Measurements from ENCODE around the gene CC2D2A.
"Not testable (repeated sequence)": the region's sequence is repeated elsewhere in the genome, so short reads cannot be mapped to it uniquely, and the experiment has no call there.

CC2D2A gene

DNA sequence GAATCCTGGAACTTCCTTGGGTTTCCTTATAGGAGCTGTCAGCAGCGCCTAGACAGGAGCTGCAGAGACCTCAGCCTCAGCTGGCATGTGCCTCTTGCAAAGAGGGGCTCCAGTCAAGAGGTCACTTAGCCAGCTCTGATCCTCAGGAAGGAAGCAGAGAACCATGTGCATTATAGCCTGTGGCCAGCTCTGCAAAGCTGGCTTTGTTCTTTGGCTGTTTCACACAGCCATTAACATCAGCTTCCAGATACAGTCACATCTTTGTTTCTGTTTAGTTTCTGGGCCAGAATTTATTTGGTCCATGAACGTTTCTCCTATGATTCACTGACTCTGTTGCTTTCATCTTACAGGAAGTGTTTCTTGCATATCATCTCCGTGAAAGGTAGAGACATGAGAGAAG is 92.4 kb downstream of the CC2D2A start:
- no peak for FAIRE-seq

DNA sequence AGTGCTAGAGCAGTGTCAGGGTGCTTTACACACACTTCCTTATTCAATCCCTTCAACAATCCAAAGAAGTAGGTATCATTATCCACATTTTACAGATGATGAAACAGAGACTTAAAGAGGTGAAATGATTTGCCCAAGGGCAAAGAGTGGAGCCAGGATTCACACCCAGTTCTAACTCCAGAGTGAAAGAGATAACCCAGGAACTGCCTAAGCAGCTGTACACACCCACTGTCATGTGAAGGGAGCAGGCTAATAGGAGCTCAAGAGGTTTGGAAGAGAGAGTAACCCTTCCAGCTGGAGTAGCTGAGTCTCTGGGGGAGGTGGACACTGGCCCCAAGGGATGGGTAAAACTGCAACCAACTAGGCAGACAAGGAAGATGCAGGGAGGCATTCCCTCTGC is 92.9 kb downstream of the CC2D2A start:
- no peak for FAIRE-seq

DNA sequence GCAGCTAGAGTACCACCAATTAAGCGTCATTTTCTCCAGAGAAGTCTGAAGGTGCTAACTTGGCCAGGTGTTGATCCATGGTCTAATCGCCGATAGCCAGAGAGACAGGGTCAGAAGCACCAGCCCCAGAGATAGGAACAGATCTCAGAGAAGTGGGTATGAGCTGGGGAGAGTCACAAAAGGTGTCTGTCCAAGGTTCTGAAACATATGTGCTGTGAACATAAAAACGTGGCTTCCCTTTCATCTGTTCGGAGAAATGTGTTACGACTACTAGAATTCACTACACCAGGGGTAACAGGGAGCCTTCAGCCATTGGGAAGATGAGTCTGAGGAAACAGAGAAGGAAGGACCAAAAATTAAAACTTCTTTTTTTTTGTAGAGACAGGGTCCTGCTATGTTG is 94.2 kb downstream of the CC2D2A start:
- FAIRE-seq = no peak

DNA sequence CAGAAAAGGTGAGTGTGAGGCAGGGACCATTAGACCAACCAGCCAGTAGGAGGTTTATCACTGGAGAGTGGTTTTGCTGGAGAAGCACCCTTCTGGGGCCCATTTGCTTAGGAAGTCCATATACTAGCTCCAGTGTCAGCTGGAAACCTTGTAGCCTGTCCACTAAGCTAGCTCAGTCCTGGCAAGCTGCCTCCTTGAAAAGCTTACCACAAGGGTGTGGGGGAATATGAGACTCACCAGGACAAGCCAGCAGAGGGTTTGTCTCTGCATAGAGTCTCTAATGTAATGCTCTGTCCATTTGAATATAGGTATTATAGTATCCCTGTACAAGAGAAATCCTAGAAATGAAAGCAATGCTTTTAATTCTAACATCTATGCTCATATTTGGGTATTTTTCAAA is 99.1 kb downstream of the CC2D2A start:
- no peak for FAIRE-seq

DNA sequence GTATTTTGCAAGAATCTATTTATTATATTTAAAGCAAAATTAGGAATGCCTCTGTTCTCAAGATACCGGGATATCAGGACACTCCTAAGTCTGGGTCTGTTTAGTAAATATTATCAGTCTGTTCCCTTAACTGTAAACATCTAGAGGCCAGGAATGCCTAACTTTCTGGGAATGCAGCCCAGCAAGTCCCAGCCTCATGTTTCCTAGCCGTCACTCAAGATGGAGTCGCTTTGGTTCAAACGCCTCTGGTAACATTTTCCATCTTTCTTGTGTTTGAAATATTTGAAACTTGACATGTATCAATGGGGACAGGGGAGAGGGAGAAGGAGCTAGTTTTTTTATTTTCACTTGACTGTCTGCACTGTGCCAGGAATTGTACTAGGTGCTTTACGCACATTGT is 100.1 kb downstream of the CC2D2A start:
- FAIRE-seq = no peak

DNA sequence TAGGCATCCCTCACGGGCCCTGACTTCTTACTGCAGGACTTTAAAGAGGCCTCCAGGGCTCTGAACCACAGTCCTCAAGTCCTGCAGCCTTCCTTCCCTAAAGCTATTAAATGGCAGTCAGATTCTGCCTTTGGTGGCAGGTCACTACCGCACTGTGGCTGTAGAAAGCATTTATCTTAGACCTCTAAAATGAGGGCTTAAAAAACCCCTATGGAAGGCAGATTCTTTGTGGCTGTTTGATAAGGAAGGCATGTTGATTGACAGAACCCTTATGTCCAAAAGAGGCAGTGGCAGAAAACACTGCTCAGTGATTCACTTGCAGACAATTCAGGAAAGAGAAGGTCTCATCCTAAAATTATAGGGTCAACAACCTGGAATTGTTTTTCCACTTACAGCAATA is 106.3 kb downstream of the CC2D2A start:
- FAIRE-seq = no peak

DNA sequence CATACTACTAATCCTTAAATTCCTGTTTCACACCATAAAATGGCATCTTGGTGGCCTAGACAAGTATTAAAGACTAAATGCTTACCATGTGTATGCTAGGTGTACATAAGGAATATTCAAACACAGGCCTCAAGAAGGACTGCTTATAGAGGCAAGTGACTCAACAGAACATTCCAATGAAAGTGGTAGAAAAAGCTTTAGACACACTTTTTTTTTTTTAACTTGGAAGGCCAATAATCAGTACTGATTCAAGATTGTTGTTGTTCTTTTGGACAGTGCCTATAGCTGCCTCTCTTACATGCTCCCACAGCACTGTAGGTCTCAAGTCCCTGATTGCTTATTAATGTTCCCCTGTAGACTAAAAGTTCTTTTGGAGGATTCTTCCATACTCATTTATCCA is 107.8 kb downstream of the CC2D2A start:
- no peak for FAIRE-seq

DNA sequence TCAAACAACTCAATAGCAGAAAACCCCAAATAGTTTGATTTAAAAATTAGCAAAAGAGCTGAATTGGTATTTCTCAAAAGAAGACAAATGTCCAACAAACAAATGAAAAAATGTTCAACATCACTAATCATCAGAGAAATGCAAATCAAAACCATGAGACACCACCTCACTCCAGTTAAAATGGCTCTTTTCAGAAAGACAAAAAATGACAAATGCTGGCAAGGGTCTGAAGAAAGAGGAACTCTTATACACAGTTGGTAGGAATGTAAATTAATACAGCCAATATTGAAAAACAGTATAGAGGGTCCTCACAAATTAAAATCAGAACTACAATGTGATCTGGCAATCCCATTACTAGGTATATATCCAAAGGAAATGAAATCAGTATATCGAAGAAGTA is 115.1 kb downstream of the CC2D2A start:
- no peak for FAIRE-seq

DNA sequence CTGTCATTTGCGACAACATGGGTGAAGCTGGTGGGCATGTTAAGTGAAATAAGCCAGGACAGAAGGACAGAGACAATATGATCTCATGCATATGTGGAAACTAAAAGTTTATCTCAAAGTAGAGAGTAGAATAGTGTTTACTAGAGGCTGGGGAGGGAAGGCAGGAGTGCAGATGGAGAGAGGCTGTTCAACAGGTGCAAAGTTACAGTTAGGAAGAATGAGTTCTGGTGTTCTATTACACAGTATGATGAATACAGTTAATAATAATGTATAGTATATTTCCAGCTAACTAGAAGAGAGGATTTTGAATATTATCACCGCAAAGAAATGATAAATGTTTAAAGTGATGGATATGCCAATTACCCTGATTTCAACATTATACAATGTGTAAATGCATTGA is 115.6 kb downstream of the CC2D2A start:
- no peak for FAIRE-seq

DNA sequence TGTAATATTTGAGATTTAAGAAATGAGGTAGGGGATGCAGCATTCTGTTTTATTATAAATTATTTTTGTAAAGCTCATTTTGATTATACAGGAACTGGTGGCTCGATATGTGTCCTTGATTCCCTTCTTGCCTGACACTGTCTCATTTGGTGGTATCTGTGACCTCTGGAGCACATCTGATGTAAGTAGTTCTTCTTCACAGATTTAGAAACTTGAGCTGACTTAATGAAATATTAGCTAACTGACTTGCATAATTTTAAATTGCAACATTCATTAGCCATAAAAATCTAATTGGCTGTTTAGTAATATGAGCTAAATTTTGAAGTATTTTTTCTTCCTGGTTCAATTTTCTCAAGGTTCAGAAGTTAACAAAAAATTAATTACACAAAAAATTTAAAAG is 116.4 kb downstream of the CC2D2A start:
- FAIRE-seq = no peak

DNA sequence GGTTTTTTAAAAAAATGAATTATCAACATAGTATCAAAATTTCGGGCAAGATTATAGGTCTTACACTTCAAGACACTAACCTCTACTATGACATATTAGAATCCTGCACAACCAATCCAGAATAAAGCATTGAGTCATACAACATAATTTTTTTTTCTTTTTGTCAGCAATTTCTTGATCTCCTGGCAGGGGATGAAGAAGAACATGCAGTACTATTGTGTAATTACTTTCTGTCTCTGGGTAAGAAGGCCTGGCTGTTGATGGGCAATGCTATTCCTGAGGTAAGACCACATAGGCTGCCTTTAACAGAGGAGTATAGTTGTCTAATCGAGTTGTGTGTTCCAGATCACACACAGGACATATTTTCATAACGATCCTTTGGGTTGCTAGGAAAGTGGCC is 118.0 kb downstream of the CC2D2A start:
- FAIRE-seq = no peak

DNA sequence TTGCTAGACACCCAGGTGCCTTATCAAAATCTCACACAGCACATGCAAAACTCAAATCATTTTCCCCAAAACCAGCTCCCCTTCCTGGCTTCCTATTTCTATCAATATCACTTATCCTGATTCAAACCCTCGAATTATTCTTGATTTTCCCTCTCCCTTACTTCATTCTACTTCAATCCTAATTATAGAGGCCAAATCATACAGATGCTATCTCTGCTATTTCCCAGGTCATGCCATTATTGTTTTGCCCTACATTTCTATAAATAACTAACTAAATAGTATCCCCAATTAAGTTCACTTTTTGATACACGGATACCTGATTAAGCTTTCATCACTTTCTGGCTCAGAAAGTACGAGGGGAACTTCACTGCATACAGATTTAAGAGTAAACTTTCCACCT is 123.1 kb downstream of the CC2D2A start:
- FAIRE-seq = no peak

DNA sequence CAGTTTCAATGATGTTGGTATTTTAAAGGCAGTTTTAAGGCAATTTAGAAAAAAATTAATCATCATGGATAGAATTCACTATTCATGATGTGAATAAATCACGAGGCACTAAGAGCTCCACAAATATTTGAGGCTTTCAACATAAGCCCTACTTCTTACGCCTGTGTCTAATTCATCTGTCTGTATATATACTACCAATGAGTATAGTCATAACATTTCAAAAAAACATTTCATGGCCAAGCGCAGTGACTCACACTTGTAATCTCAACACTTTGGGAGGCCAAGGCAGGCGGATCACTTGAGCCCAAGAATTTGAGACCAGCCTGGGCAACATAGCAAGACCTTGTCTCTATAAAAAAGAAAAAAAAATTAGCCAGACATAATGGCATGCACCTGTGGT is 129.0 kb downstream of the CC2D2A start:
- FAIRE-seq = peak; percentile 5

DNA sequence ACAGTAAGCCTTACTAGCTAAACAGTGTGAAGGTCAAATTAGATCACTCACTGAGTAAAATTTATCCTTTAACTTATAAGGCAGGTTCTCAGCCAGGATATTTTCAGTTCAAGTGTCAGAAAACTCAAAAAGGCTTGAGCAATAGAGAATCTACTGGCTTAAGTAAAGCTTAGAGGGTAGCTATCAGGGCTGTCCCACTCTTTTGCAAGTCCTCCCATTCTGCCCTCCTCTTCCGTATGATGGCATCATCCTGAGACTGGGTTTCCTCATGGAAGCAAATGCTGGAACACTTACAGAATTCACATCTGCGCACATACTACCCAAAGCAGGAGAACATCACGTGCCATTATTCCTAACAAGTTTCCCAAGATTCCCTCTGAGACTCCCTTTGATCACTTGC is 130.5 kb downstream of the CC2D2A start:
- FAIRE-seq = no peak

DNA sequence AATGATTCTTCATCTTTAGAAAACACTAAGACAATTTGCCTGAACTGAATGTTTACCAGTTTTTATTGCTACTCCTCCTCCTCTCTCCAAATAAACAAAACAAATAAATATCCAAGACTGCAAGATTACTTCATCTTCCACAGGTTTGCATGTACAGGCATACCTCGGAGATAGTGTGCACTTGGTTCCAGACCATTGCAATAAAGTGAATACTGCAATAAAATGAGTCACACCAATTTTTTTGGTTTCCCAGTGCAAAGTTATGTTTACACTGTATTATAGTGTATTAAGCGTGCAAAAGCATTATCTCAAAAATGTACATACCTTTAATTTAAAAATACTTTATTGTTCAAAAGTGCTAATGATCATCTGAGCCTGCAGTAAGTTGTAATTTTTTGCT is 132.2 kb downstream of the CC2D2A start:
- no peak for FAIRE-seq

DNA sequence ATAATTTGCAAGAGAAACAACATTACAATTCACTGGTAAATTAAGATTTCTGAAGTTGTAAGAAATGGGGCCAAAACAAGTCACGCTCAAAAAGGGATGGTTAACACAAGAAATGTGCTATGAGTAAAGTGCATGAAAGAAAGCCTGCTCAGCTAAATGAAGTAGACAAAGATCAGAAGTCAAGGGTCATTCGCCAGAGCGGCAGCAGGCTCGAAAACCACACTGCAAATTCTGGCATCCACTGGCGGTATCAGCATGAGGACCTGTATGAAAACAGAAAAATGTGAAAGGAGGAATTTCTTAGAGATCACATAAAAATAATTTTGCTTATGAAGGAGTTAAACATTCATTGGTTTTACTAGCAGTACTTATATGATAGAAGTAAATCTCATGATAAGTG is 135.9 kb downstream of the CC2D2A start:
- no peak for FAIRE-seq

DNA sequence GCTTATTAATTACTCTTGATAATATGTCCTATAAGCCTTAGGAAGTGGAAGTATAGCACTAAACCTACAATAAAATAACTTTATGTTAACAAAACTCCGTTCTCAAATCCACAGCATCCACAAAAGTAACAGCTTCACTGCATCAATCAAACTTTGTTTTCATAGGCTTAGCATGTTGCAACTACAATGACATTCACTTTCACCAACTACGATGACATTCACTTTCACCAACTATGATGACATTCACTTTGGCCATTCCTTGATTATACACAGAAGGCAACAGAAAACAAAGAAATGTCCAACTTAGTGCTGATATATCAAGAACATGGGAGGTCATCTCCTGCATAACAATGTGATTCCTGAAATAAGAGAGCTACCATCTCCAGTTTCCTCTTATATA is 141.2 kb downstream of the CC2D2A start:
- FAIRE-seq = no peak

DNA sequence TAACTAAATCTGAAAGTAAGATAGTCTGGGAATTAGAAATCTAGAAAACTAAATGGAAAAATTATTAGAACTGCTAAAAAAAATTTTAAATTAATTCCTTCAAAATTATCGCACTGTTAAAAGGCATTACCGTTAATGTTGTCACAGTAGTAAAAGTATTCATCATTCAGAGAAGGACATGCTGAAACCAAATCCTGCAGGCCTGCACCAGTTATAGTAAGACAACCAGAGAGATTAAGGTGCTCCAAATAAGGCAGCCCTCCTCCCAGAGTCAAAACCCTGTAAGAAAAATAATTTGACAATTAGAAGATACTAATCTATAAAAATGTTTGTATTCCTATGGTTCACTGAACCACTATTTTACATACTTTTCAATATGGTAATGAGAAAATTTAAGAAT is 142.5 kb downstream of the CC2D2A start:
- FAIRE-seq = no peak

DNA sequence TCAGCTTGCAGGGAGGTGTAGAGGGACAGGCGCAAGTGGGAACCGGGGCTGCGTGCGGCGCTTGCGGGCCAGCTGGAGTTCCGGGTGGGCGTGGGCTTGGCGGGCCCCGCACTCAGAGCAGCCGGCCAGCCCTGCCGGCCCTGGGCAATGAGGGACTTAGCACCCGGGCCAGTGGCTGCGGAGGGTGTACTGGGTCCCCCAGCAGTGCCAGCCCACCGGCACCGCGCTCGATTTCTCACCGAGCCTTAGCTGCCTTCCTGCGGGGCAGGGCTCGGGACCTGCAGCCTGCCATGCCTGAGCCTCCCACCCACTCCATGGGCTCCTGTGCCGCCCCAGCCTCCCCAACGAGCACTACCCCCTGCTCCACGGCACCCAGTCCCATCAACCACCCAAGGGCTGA is 145.2 kb downstream of the CC2D2A start:
- not testable (repeated sequence) for FAIRE-seq

DNA sequence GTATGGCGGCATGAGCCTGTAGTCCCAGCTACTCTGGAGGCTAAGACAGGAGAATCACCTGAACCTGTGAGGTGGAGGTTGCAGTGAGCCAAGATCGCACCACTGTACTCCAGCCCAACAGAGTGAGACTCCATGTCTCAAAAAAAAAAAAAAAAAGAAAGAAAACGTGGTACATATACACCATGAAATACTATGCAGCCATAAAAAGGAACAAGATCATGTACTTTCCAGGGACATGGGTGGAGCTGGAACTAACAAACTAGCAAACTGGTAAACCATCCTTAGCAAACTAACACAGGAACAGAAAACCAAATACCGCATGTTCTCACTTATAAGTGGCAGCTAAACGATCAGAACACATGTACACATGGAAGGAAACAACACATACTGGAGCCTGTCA is 147.7 kb downstream of the CC2D2A start:
- FAIRE-seq = not testable (repeated sequence)

DNA sequence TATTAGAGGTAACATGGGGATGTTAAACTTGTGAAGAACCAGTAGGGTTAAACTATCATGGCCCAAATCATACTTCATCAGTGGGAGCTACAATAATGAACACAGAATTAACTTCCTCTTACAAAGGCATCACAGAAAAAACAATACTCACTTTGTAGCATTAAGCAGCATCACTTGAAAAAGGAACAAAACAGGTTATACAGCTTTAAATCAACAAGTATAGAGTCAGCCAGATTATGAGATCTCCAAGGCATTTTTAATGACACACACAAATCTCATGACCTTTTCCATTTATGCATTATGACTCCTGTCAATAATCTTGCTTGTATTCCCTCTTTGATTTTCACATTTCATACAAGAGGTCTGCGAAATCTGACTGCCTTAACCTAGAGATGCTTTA is 167.1 kb downstream of the CC2D2A start:
- FAIRE-seq = no peak

DNA sequence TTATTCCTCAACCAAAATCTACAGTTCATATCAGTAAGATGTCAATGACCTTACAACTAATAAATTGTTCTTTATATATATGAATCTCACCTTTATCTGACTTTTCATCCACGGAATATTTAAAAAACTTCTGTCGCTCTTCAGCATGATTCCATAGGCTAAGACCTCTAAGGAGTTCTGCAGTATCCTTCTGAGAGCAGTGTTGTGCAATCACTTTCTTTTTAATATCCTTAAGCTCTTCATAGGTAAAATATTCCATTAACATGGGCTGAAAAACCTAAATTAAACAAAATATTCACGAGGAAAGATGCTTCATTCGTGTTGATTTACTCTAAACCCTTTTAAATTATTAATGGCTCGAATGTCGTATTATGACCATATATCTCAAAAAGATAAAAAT is 168.7 kb downstream of the CC2D2A start:
- FAIRE-seq = no peak

DNA sequence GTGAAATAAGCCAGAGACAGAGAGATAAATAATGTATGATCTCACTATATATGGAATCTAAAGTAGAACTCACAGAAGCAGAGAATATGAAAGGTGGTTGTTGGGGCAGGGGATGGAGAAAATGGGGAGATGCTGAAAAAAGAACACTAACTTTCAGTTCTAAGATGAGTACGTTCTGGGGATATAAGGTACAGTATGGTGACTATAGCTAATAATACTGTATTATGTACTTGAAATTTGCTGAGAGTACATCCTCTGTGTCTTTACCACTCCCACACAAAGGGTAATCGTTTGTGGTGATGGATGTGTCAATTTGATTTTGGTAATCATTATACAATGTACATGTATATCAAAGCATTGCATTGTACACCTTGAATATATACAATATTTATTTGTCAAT is 178.9 kb downstream of the CC2D2A start:
- no peak for FAIRE-seq

DNA sequence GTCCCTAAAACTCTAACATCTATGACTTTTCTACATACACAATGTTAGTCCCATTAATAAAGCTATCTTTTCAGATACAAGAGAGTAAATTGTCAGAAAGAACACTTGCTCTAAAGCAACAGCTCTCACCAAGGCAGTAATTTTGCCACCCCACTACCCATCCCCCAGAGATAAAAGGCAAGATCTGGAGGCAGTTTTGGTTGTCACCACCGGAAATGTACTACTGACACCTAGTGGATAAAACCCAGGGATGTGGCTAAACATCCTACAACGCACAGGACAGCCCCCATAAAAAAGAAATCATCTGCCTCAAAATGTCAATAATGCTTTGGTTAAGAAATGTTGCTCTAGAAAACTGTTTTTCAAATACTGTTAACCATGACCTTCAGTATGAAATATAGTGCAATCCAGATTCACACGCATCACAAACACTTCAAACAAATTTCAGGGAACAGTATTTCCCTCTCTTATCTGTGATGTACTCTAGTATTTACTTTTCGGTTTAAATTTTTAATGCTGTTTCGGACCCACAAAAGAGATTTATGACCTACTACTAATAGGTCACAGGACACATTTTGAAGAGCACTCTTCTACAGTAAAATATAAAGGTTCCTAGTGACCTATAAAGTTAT is 180.3 kb downstream of the CC2D2A start:
- FAIRE-seq = no peak

Measured in colon (tissue), 2 donors.